K562 (cell line): Measurements from ENCODE around the gene RCHY1. TPM values are rescaled to one million over a fixed set of nuclear protein-coding genes. Genes with fewer than 3 reads are reported as not detected.

Source experiments
- BRD4 ChIP-seq: fragments of 200-600 bp; sonication (generic); IDR thresholded peaks from 2 replicates; pipeline ENCODE4 v1.6.1; 2017; ENCODE audit warnings: inconsistent platforms
- ELF1 ChIP-seq: fragments of 200-800 bp; sonication (Bioruptor generic); IDR thresholded peaks from 2 replicates; pipeline ENCODE4 v1.6.1; 2016; ENCODE audit warnings: missing genetic modification characterization, missing compliant biosample characterization
- HLTF ChIP-seq: fragments of 450-650 bp; IDR thresholded peaks from 2 replicates; pipeline ENCODE4 v1.6.1; 2016
- SREBF1 ChIP-seq: fragments of 150-350 bp; IDR thresholded peaks from 2 replicates; pipeline ENCODE4 v1.6.1; 2014; ENCODE audit warnings: antibody characterized with exemption, low read depth, low read length, borderline replicate concordance
- polyA plus RNA-seq, 8 experiments: library from polyadenylated mRNA; depleted of rRNA in 4 of 8; stranded (reverse) in 5 of 8; unstranded in 3 of 8; fragments of >200 nt; fragmentation: Nextera tagmentation in 2 of 8; fragmentation: Illumina TruSeq in 1 of 8; extraction: Ambion mirVana in 2 of 8; extraction: Trizol in 1 of 8; gene quantifications; 2 replicates each; pipeline versions ENCODE4 v1.2.1 to v1.2.3, GENCODE V29; 2011 to 2014; ENCODE audit warnings: inconsistent platforms in 1 of 8, missing spikeins in 1 of 8
- total RNA-seq, 7 experiments: library from RNA; depleted of rRNA in 6 of 7; stranded (reverse); fragments of >200 nt in 6 of 7; fragmentation: Illumina TruSeq in 2 of 7; extraction: Trizol in 2 of 7; gene quantifications; 2 replicates each; pipeline versions ENCODE4 v1.2.1 to v1.2.3, GENCODE V29; 2011 to 2021; ENCODE audit warnings: low replicate concordance in 1 of 7
- TF ChIP-seq, protein P1 (sequence below): sonication (generic); formaldehyde crosslinking; IDR thresholded peaks from 2 replicates; pipeline ENCODE4 v1.8.0; 2022; ENCODE audit warnings: mild to moderate bottlenecking, missing genetic modification reagents
- TF ChIP-seq, protein P2 (sequence below): fragments of 250-450 bp; sonication (Bioruptor Pico); IDR thresholded peaks from 2 replicates; pipeline ENCODE4 v1.4.0; 2020; ENCODE audit warnings: borderline replicate concordance
- TF ChIP-seq, protein P3 (sequence below): sonication (generic); formaldehyde crosslinking; IDR thresholded peaks from 2 replicates; pipeline ENCODE4 v1.8.0; 2022; ENCODE audit warnings: mild to moderate bottlenecking, missing genetic modification reagents
- TF ChIP-seq, protein P4 (sequence below): conservative IDR thresholded peaks from 2 replicates; pipeline ENCODE4 v1.6.1; 2011; ENCODE audit warnings: low read depth, mild to moderate bottlenecking, low read length; ENCODE audit not compliant: control insufficient read depth
- TF ChIP-seq, protein P5 (sequence below), 2 experiments: fragments of 450-650 bp; IDR thresholded peaks; 2 replicates each; pipeline ENCODE4 v1.6.1; 2016
- TF ChIP-seq, protein P6 (sequence below): sonication (generic); formaldehyde crosslinking; IDR thresholded peaks from 2 replicates; pipeline ENCODE4 v1.8.1; 2023; ENCODE audit warnings: missing genetic modification reagents, mild to moderate bottlenecking, borderline replicate concordance
- TF ChIP-seq, protein P7 (sequence below), 3 experiments: fragments of 200-800 bp in 1 of 3; sonication (Bioruptor generic) in 1 of 3; sonication (generic) in 1 of 3; formaldehyde crosslinking in 1 of 3; IDR thresholded peaks; 2 replicates each; pipeline versions ENCODE4 v1.6.1 to v1.8.0; 2016 to 2022; ENCODE audit warnings: mild to moderate bottlenecking in 2 of 3, missing compliant biosample characterization in 2 of 3, missing genetic modification characterization in 2 of 3, missing genetic modification reagents in 1 of 3

Gene RCHY1
- total and polyA plus RNA-seq, 9 of the 15 experiments (the other 6 are each of a cell fraction or from before 2014, with no cell fraction given): 27.3 to 85.1 (median 45.9) TPM

DNA sequence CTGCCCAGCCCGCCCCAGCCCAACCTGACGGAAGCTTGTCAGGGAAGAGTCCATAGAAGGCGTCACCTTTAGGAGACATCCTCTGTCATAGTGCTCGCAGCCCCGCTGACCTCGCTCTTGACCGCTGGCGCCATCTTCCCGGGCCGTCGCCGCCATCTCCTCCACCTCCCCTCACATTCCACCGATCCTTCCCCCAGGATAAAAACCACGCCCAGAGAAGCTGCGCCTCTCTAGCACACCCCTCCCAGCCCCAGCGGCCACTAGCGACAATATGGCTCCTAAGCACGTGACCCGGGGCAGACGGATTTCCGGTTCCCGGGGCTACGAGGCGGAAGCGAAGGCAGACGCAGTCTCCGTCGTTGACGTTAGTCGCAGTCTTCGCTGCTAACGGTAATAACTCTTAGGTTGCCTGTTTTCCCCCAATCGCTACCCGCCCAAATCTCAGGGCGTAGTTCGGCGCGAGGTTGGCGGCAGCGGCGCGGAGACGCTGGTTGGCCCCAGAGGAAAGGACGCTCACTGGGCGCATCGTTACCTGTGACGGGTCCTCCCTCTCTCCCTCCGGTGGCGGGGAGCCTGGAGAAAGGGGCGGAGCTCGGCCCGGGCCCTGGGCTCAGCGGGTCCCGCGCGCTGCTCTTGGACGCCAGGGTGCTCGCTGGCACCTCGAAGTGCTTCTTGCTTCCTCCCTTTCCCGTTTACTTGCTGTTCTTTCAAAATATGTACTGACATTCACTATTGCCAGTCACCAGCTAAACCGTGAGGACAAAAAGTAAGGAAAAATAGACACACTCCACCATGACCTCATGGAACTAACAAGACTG, at the start of gene RCHY1, which contains the start of gene THAP6 (continued):
- no peak for TF ChIP-seq SREBF1
- TF ChIP-seq, protein P1, sequence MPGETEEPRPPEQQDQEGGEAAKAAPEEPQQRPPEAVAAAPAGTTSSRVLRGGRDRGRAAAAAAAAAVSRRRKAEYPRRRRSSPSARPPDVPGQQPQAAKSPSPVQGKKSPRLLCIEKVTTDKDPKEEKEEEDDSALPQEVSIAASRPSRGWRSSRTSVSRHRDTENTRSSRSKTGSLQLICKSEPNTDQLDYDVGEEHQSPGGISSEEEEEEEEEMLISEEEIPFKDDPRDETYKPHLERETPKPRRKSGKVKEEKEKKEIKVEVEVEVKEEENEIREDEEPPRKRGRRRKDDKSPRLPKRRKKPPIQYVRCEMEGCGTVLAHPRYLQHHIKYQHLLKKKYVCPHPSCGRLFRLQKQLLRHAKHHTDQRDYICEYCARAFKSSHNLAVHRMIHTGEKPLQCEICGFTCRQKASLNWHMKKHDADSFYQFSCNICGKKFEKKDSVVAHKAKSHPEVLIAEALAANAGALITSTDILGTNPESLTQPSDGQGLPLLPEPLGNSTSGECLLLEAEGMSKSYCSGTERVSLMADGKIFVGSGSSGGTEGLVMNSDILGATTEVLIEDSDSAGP (CRISPR knock-in tag): no peak
- no peak for TF ChIP-seq BRD4
- TF ChIP-seq, protein P2, sequence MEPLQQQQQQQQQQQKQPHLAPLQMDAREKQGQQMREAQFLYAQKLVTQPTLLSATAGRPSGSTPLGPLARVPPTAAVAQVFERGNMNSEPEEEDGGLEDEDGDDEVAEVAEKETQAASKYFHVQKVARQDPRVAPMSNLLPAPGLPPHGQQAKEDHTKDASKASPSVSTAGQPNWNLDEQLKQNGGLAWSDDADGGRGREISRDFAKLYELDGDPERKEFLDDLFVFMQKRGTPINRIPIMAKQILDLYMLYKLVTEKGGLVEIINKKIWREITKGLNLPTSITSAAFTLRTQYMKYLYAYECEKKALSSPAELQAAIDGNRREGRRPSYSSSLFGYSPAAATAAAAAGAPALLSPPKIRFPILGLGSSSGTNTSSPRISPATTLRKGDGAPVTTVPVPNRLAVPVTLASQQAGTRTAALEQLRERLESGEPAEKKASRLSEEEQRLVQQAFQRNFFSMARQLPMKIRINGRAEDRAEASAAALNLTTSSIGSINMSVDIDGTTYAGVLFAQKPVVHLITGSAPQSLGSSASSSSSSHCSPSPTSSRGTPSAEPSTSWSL (CRISPR knock-in tag): no peak
- TF ChIP-seq, protein P3, sequence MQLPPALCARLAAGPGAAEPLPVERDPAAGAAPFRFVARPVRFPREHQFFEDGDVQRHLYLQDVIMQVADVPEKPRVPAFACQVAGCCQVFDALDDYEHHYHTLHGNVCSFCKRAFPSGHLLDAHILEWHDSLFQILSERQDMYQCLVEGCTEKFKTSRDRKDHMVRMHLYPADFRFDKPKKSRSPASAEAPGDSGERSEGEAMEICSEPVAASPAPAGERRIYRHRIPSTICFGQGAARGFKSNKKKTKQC (CRISPR knock-in tag): no peak; the same call in 1 of the 2 replicates
- TF ChIP-seq, protein P4, sequence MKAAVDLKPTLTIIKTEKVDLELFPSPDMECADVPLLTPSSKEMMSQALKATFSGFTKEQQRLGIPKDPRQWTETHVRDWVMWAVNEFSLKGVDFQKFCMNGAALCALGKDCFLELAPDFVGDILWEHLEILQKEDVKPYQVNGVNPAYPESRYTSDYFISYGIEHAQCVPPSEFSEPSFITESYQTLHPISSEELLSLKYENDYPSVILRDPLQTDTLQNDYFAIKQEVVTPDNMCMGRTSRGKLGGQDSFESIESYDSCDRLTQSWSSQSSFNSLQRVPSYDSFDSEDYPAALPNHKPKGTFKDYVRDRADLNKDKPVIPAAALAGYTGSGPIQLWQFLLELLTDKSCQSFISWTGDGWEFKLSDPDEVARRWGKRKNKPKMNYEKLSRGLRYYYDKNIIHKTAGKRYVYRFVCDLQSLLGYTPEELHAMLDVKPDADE: peak; percentile 89
- TF ChIP-seq, protein P5, sequence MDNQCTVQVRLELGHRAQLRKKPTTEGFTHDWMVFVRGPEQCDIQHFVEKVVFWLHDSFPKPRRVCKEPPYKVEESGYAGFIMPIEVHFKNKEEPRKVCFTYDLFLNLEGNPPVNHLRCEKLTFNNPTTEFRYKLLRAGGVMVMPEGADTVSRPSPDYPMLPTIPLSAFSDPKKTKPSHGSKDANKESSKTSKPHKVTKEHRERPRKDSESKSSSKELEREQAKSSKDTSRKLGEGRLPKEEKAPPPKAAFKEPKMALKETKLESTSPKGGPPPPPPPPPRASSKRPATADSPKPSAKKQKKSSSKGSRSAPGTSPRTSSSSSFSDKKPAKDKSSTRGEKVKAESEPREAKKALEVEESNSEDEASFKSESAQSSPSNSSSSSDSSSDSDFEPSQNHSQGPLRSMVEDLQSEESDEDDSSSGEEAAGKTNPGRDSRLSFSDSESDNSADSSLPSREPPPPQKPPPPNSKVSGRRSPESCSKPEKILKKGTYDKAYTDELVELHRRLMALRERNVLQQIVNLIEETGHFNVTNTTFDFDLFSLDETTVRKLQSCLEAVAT (IDR thresholded peaks at IDR 0.05): peak in 1 of 2 experiments; percentile 81; a peak in 2 of 4 replicates
- 0 out of 2 replicates have a peak, but pooled peaks have one; percentile 48 for TF ChIP-seq HLTF
- TF ChIP-seq, protein P6, sequence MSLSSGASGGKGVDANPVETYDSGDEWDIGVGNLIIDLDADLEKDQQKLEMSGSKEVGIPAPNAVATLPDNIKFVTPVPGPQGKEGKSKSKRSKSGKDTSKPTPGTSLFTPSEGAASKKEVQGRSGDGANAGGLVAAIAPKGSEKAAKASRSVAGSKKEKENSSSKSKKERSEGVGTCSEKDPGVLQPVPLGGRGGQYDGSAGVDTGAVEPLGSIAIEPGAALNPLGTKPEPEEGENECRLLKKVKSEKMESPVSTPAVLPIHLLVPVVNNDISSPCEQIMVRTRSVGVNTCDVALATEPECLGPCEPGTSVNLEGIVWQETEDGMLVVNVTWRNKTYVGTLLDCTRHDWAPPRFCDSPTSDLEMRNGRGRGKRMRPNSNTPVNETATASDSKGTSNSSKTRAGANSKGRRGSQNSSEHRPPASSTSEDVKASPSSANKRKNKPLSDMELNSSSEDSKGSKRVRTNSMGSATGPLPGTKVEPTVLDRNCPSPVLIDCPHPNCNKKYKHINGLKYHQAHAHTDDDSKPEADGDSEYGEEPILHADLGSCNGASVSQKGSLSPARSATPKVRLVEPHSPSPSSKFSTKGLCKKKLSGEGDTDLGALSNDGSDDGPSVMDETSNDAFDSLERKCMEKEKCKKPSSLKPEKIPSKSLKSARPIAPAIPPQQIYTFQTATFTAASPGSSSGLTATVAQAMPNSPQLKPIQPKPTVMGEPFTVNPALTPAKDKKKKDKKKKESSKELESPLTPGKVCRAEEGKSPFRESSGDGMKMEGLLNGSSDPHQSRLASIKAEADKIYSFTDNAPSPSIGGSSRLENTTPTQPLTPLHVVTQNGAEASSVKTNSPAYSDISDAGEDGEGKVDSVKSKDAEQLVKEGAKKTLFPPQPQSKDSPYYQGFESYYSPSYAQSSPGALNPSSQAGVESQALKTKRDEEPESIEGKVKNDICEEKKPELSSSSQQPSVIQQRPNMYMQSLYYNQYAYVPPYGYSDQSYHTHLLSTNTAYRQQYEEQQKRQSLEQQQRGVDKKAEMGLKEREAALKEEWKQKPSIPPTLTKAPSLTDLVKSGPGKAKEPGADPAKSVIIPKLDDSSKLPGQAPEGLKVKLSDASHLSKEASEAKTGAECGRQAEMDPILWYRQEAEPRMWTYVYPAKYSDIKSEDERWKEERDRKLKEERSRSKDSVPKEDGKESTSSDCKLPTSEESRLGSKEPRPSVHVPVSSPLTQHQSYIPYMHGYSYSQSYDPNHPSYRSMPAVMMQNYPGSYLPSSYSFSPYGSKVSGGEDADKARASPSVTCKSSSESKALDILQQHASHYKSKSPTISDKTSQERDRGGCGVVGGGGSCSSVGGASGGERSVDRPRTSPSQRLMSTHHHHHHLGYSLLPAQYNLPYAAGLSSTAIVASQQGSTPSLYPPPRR (CRISPR knock-in tag): no peak
- TF ChIP-seq ELF1 (tag): peak; percentile 96
- TF ChIP-seq, protein P7, sequence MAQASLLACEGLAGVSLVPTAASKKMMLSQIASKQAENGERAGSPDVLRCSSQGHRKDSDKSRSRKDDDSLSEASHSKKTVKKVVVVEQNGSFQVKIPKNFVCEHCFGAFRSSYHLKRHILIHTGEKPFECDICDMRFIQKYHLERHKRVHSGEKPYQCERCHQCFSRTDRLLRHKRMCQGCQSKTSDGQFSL (CRISPR knock-in tag; IDR thresholded peaks at IDR 0.05): peak; percentile 81; the same call in 1 of the 2 replicates
- TF ChIP-seq, protein P7 (tag; IDR thresholded peaks at IDR 0.05): no peak
